Measurements from ENCODE around the gene CAMKK2.

The CAMKK2 gene

GRCh38 chr12:121288158-121288845 lies 8.2 kb downstream of the CAMKK2 start:
- Histone ChIP-seq H3K4me3 (ENCODE audit: low read length) (no peak overlapping the region), H3K4me2 (ENCODE audit: low read length) (no peak overlapping the region), H3K4me1 (ENCODE audit: control insufficient read depth, low read length) (peaks cover 11% of the 10 kb centered on the region; the same call in 1 of the 2 replicates), H3K79me2 (ENCODE audit: control insufficient read depth, low read length) (peaks cover 70% of the 10 kb centered on the region), H3K27ac (ENCODE audit: low read depth, low read length) (no peak overlapping the region), H4K20me1 (ENCODE audit: control insufficient read depth, insufficient read depth, low read depth, low read length) (0 out of 2 replicates have a peak, but pooled peaks cover 3% of the 10 kb centered on the region), H3K9me3 (ENCODE audit: control insufficient read depth, insufficient read depth, low read length) (no peaks in the 10 kb centered on the region), H3K27me3 (ENCODE audit: control insufficient read depth, low read length) (no peaks in the 10 kb centered on the region), H3K9me2 (replicated peaks; ENCODE audit: control insufficient read depth, low read length) (no peaks in the 10 kb centered on the region), H3K36me3 (ENCODE audit: control insufficient read depth, low read length) (peaks cover 20% of the 10 kb centered on the region), H3F3A (ENCODE audit: control insufficient read depth, insufficient read depth) (no peaks in the 10 kb centered on the region)
- no peak for TF ChIP-seq EZH2phosphoT487 (IDR thresholded peaks at IDR 0.05; ENCODE audit: borderline replicate concordance, low read length)
- TF ChIP-seq, protein P1, sequence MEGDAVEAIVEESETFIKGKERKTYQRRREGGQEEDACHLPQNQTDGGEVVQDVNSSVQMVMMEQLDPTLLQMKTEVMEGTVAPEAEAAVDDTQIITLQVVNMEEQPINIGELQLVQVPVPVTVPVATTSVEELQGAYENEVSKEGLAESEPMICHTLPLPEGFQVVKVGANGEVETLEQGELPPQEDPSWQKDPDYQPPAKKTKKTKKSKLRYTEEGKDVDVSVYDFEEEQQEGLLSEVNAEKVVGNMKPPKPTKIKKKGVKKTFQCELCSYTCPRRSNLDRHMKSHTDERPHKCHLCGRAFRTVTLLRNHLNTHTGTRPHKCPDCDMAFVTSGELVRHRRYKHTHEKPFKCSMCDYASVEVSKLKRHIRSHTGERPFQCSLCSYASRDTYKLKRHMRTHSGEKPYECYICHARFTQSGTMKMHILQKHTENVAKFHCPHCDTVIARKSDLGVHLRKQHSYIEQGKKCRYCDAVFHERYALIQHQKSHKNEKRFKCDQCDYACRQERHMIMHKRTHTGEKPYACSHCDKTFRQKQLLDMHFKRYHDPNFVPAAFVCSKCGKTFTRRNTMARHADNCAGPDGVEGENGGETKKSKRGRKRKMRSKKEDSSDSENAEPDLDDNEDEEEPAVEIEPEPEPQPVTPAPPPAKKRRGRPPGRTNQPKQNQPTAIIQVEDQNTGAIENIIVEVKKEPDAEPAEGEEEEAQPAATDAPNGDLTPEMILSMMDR (IDR thresholded peaks at IDR 0.05; ENCODE audit: low read depth, low read length, poor library complexity, severe bottlenecking), result no peak

GRCh38 chr12:121287267-121287954 lies 9.1 kb downstream of the CAMKK2 start:
- no peaks in the 10 kb centered on the region for H3K9me3 ChIP-seq (ENCODE audit: control insufficient read depth, insufficient read depth, low read length)
- TF ChIP-seq, protein P1 (IDR thresholded peaks at IDR 0.05; ENCODE audit: low read depth, low read length, poor library complexity, severe bottlenecking), result no peak
- TF ChIP-seq EZH2phosphoT487 (IDR thresholded peaks at IDR 0.05; ENCODE audit: borderline replicate concordance, low read length), result no peak
- H3K9me2 ChIP-seq (replicated peaks; ENCODE audit: control insufficient read depth, low read length), result no peaks in the 10 kb centered on the region
- no peaks in the 10 kb centered on the region for H3K27me3 ChIP-seq (ENCODE audit: control insufficient read depth, low read length)
- no peak overlapping the region for H3K4me2 ChIP-seq (ENCODE audit: low read length)
- H3K27ac ChIP-seq (ENCODE audit: low read depth, low read length), result no peak overlapping the region
- no peak overlapping the region for H3K4me3 ChIP-seq (ENCODE audit: low read length)
- H3K4me1 ChIP-seq (ENCODE audit: control insufficient read depth, low read length), result peaks cover 11% of the 10 kb centered on the region; the same call in 1 of the 2 replicates
- peaks cover 69% of the 10 kb centered on the region for H3K79me2 ChIP-seq (ENCODE audit: control insufficient read depth, low read length)
- H3K36me3 ChIP-seq (ENCODE audit: control insufficient read depth, low read length), result peaks cover 15% of the 10 kb centered on the region
- 0 out of 2 replicates have a peak, but pooled peaks cover under 1% of the 10 kb centered on the region for H4K20me1 ChIP-seq (ENCODE audit: control insufficient read depth, insufficient read depth, low read depth, low read length)
- H3F3A ChIP-seq (ENCODE audit: control insufficient read depth, insufficient read depth), result no peaks in the 10 kb centered on the region

GRCh38 chr12:121285856-121286255 lies 10.7 kb downstream of the CAMKK2 start:
- H3K4me3 ChIP-seq (ENCODE audit: low read length), result no peak overlapping the region
- H4K20me1 ChIP-seq (ENCODE audit: control insufficient read depth, insufficient read depth, low read depth, low read length), result no peaks in the 10 kb centered on the region
- no peaks in the 10 kb centered on the region for H3K9me2 ChIP-seq (replicated peaks; ENCODE audit: control insufficient read depth, low read length)
- H3K27ac ChIP-seq (ENCODE audit: low read depth, low read length), result no peak overlapping the region
- no peaks in the 10 kb centered on the region for H3K9me3 ChIP-seq (ENCODE audit: control insufficient read depth, insufficient read depth, low read length)
- no peaks in the 10 kb centered on the region for H3F3A ChIP-seq (ENCODE audit: control insufficient read depth, insufficient read depth)
- TF ChIP-seq, protein P1 (IDR thresholded peaks at IDR 0.05; ENCODE audit: low read depth, low read length, poor library complexity, severe bottlenecking), result no peak
- TF ChIP-seq EZH2phosphoT487 (IDR thresholded peaks at IDR 0.05; ENCODE audit: borderline replicate concordance, low read length), result no peak
- no peaks in the 10 kb centered on the region for H3K27me3 ChIP-seq (ENCODE audit: control insufficient read depth, low read length)
- H3K79me2 ChIP-seq (ENCODE audit: control insufficient read depth, low read length), result peaks cover 64% of the 10 kb centered on the region
- H3K4me2 ChIP-seq (ENCODE audit: low read length), result no peak overlapping the region
- peaks cover 11% of the 10 kb centered on the region; the same call in 1 of the 2 replicates for H3K4me1 ChIP-seq (ENCODE audit: control insufficient read depth, low read length)
- peaks cover 7% of the 10 kb centered on the region for H3K36me3 ChIP-seq (ENCODE audit: control insufficient read depth, low read length)

Data from DOHH2 (cell line).